SK-N-SH (cell line): Measurements from ENCODE around the gene FAM229A.

Experiments
- CHD2 ChIP-seq: fragments of 150-350 bp; IDR thresholded peaks from 2 replicates; pipeline ENCODE4 v1.6.1; 2018; ENCODE audit warnings: low read length; ENCODE audit not compliant: partially characterized antibody
- EP300 ChIP-seq, 2 experiments: IDR thresholded peaks; 2 replicates each; pipeline versions ENCODE4 v1.4.0 to v1.6.1; 2012; ENCODE audit warnings: borderline replicate concordance in 1 of 2, low read depth in 1 of 2, low read length in 1 of 2
- FOXJ3 ChIP-seq: sonication (generic); formaldehyde crosslinking; IDR thresholded peaks from 2 replicates; pipeline ENCODE4 v1.5.1; 2020; ENCODE audit warnings: mild to moderate bottlenecking, missing genetic modification reagents
- FOXM1 ChIP-seq: IDR thresholded peaks from 2 replicates; pipeline ENCODE4 v1.4.0; 2012; ENCODE audit warnings: low read depth, mild to moderate bottlenecking
- MXI1 ChIP-seq: IDR thresholded peaks from 2 replicates; pipeline ENCODE4 v1.6.1; 2012; ENCODE audit warnings: mild to moderate bottlenecking, low read depth, low read length, improper control_type of control experiment
- POLR2AphosphoS5 ChIP-seq: IDR thresholded peaks from 2 replicates; pipeline ENCODE4 v1.6.1; 2012; ENCODE audit warnings: low read depth, low read length
- RXRA ChIP-seq: IDR thresholded peaks from 2 replicates; pipeline ENCODE4 v1.4.0; 2012; ENCODE audit warnings: low read depth, mild to moderate bottlenecking, borderline replicate concordance
- SMC3 ChIP-seq: IDR thresholded peaks from 2 replicates; pipeline ENCODE4 v1.6.1; 2012; ENCODE audit warnings: low read depth, low read length, improper control_type of control experiment
- TEAD4 ChIP-seq: IDR thresholded peaks from 2 replicates; pipeline ENCODE4 v1.4.0; 2012; ENCODE audit warnings: mild to moderate bottlenecking, borderline replicate concordance; ENCODE audit not compliant: insufficient read depth
- YY1 ChIP-seq: IDR thresholded peaks from 2 replicates; pipeline ENCODE4 v1.4.0; 2012; ENCODE audit warnings: low read depth, mild to moderate bottlenecking
- TF ChIP-seq, protein P1 (sequence below): fragments of 200-600 bp; sonication (generic); IDR thresholded peaks from 2 replicates; pipeline ENCODE4 v1.6.1; 2017; ENCODE audit warnings: antibody characterized with exemption, mild to moderate bottlenecking, moderate library complexity
- TF ChIP-seq, protein P2 (sequence below): IDR thresholded peaks from 2 replicates; pipeline ENCODE4 v1.4.0; 2012; ENCODE audit warnings: low read depth, borderline replicate concordance
- TF ChIP-seq, protein P3 (sequence below): IDR thresholded peaks from 2 replicates; pipeline ENCODE4 v1.6.1; 2012; ENCODE audit warnings: mild to moderate bottlenecking, low read depth, low read length, moderate library complexity
- TF ChIP-seq, protein P4 (sequence below): IDR thresholded peaks from 2 replicates; pipeline ENCODE4 v1.4.0; 2012; ENCODE audit warnings: low read depth, borderline replicate concordance

DNA sequence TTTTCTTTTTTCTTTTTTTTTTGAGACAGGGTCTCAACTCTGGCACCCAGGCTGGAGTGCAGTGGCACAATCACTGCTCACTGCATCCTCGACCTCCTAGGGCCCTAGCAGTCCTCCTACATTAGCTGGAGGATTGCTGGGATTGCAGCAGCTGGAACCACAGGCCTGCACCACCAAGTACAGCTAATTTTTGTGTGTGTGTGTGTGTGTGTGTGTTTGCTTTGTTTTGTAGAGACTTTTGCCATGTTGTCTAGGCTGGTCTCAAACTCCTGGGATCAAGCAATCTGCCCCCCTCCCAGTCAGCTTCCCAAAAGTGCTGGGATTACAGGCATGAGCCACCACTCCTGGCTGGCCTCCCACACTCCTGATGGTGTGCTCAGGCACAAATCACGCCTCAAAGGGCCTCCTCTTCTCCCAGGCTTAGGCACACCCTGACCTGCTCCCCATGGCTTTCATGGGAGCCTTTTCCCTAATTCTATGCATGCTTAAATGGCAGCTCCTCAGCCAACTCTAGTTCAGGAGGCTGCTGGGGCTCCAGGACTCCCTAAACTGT lies 9.4 kb downstream of the FAM229A start:
- TF ChIP-seq POLR2AphosphoS5 (no peak), TEAD4 (no peak), FOXM1 (no peak), FOXJ3 (no peak), RXRA (no peak), MXI1 (no peak), SMC3 (no peak), YY1 (no peak), EP300 (IDR thresholded peaks at IDR 0.05; ENCODE audit: borderline replicate concordance in 1 of 2, low read depth in 1 of 2, low read length in 1 of 2) (no peak), CHD2 (no peak)
- TF ChIP-seq, protein P1, sequence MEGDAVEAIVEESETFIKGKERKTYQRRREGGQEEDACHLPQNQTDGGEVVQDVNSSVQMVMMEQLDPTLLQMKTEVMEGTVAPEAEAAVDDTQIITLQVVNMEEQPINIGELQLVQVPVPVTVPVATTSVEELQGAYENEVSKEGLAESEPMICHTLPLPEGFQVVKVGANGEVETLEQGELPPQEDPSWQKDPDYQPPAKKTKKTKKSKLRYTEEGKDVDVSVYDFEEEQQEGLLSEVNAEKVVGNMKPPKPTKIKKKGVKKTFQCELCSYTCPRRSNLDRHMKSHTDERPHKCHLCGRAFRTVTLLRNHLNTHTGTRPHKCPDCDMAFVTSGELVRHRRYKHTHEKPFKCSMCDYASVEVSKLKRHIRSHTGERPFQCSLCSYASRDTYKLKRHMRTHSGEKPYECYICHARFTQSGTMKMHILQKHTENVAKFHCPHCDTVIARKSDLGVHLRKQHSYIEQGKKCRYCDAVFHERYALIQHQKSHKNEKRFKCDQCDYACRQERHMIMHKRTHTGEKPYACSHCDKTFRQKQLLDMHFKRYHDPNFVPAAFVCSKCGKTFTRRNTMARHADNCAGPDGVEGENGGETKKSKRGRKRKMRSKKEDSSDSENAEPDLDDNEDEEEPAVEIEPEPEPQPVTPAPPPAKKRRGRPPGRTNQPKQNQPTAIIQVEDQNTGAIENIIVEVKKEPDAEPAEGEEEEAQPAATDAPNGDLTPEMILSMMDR = no peak
- TF ChIP-seq, protein P2, sequence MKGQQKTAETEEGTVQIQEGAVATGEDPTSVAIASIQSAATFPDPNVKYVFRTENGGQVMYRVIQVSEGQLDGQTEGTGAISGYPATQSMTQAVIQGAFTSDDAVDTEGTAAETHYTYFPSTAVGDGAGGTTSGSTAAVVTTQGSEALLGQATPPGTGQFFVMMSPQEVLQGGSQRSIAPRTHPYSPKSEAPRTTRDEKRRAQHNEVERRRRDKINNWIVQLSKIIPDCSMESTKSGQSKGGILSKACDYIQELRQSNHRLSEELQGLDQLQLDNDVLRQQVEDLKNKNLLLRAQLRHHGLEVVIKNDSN = no peak
- TF ChIP-seq, protein P3, sequence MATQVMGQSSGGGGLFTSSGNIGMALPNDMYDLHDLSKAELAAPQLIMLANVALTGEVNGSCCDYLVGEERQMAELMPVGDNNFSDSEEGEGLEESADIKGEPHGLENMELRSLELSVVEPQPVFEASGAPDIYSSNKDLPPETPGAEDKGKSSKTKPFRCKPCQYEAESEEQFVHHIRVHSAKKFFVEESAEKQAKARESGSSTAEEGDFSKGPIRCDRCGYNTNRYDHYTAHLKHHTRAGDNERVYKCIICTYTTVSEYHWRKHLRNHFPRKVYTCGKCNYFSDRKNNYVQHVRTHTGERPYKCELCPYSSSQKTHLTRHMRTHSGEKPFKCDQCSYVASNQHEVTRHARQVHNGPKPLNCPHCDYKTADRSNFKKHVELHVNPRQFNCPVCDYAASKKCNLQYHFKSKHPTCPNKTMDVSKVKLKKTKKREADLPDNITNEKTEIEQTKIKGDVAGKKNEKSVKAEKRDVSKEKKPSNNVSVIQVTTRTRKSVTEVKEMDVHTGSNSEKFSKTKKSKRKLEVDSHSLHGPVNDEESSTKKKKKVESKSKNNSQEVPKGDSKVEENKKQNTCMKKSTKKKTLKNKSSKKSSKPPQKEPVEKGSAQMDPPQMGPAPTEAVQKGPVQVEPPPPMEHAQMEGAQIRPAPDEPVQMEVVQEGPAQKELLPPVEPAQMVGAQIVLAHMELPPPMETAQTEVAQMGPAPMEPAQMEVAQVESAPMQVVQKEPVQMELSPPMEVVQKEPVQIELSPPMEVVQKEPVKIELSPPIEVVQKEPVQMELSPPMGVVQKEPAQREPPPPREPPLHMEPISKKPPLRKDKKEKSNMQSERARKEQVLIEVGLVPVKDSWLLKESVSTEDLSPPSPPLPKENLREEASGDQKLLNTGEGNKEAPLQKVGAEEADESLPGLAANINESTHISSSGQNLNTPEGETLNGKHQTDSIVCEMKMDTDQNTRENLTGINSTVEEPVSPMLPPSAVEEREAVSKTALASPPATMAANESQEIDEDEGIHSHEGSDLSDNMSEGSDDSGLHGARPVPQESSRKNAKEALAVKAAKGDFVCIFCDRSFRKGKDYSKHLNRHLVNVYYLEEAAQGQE = no peak
- TF ChIP-seq, protein P4, sequence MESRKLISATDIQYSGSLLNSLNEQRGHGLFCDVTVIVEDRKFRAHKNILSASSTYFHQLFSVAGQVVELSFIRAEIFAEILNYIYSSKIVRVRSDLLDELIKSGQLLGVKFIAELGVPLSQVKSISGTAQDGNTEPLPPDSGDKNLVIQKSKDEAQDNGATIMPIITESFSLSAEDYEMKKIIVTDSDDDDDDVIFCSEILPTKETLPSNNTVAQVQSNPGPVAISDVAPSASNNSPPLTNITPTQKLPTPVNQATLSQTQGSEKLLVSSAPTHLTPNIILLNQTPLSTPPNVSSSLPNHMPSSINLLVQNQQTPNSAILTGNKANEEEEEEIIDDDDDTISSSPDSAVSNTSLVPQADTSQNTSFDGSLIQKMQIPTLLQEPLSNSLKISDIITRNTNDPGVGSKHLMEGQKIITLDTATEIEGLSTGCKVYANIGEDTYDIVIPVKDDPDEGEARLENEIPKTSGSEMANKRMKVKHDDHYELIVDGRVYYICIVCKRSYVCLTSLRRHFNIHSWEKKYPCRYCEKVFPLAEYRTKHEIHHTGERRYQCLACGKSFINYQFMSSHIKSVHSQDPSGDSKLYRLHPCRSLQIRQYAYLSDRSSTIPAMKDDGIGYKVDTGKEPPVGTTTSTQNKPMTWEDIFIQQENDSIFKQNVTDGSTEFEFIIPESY = no peak
